Measurements from ENCODE around the gene CYP17A1.
"Not testable (repeated sequence)": the region's sequence is repeated elsewhere in the genome, so short reads cannot be mapped to it uniquely, and the experiment has no call there.

CYP17A1 gene

DNA sequence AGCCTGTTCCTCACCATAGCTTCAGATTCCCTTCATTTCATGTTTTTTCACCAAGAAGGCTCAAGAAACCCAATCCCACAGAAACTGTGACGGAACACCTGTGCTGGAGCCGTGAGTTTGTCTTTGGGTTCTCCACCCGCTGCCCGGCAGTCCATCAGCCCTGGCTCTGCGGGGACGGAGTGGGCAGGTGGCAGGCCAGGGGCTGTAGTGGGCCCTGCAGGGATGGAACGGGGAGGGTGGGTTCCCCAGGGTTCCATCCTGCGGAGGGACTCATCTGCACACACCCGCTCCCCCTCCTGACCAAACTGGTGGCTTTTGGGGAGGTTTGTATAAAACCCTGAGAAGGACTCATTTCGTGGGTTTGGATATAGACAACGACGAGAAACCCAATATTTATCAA lies 15.0 kb downstream of the CYP17A1 start:
- DNase-seq (ENCODE audit: low read depth, low spot score) = no peak
- Histone ChIP-seq H3K9ac (ENCODE audit: insufficient read length, low read depth) (no peak overlapping the region), H3K4me3 (ENCODE audit: insufficient read length, low read depth) (no peak overlapping the region), H3K27me3 (ENCODE audit: insufficient read depth, insufficient read length) (no peaks in the 10 kb centered on the region), H3K4me1 (ENCODE audit: insufficient read depth, insufficient read length) (peaks cover 2% of the 10 kb centered on the region), H3K9me3 (ENCODE audit: insufficient read depth, low read length) (peaks cover 7% of the 10 kb centered on the region; the same call in 1 of the 2 replicates), H3K36me3 (ENCODE audit: insufficient read depth, insufficient read length, low read length) (no peaks in the 10 kb centered on the region)
- TF ChIP-seq YY1 (IDR thresholded peaks at IDR 0.05; ENCODE audit: insufficient read depth, insufficient read length) (no peak), ZNF274 (IDR thresholded peaks at IDR 0.05; ENCODE audit: low read depth, low read length) (no peak), SUZ12 (IDR thresholded peaks at IDR 0.05; ENCODE audit: extremely low read depth, insufficient read depth, insufficient read length) (no peak)

DNA sequence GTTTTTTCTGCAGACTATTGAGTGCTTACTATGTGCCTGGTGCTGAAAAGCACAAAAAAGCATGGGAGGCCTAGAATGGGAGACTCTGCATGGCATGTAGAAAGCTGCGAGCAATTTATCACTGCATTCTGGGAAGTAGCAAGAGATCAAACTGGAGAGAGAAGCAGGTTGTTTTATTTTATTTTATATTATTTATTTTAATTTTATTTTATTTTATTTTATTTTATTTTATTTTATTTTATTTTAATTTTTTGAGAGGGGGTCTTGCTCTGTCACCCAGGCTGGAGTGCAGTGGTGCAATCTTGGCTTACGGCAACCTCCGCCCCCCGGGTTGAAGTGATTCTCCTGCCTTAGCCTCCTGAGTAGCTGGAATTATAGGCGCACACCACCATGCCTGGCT lies 17.2 kb downstream of the CYP17A1 start:
- not testable (repeated sequence) for H3K4me1 ChIP-seq (ENCODE audit: insufficient read depth, insufficient read length); H3K36me3 ChIP-seq (ENCODE audit: insufficient read depth, insufficient read length, low read length); H3K9me3 ChIP-seq (ENCODE audit: insufficient read depth, low read length); H3K4me3 ChIP-seq (ENCODE audit: insufficient read length, low read depth); H3K27me3 ChIP-seq (ENCODE audit: insufficient read depth, insufficient read length); DNase-seq (ENCODE audit: low read depth, low spot score); H3K9ac ChIP-seq (ENCODE audit: insufficient read length, low read depth)

DNA sequence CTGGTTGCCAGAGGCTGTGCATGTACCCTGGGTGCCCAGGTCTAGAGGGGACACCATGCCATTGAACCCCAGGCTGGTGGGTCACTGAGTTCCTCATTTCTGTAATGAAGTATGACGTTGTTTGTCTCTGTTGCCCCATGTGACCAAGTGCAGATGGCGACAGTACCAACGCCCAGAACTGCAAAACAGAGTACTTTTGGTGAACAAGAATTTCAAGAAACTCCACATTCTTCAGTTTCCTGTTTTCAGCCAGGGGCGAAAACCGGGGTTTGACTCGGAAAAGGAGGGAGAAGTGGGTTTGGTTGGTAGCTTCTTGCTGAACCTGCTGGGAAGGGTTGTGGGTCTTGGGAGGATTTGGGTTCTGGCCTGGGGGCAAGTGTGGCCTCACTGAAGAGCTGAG lies 18.2 kb downstream of the CYP17A1 start:
- Histone ChIP-seq H3K9ac (ENCODE audit: insufficient read length, low read depth) (no peak overlapping the region), H3K4me3 (ENCODE audit: insufficient read length, low read depth) (no peak overlapping the region), H3K36me3 (ENCODE audit: insufficient read depth, insufficient read length, low read length) (peaks cover 7% of the 10 kb centered on the region), H3K4me1 (ENCODE audit: insufficient read depth, insufficient read length) (peaks cover 11% of the 10 kb centered on the region), H3K27me3 (ENCODE audit: insufficient read depth, insufficient read length) (no peaks in the 10 kb centered on the region), H3K9me3 (ENCODE audit: insufficient read depth, low read length) (no peaks in the 10 kb centered on the region)
- no peak for DNase-seq (ENCODE audit: low read depth, low spot score)
- TF ChIP-seq SUZ12 (IDR thresholded peaks at IDR 0.05; ENCODE audit: extremely low read depth, insufficient read depth, insufficient read length) (no peak), YY1 (IDR thresholded peaks at IDR 0.05; ENCODE audit: insufficient read depth, insufficient read length) (no peak), ZNF274 (IDR thresholded peaks at IDR 0.05; ENCODE audit: low read depth, low read length) (no peak)

DNA sequence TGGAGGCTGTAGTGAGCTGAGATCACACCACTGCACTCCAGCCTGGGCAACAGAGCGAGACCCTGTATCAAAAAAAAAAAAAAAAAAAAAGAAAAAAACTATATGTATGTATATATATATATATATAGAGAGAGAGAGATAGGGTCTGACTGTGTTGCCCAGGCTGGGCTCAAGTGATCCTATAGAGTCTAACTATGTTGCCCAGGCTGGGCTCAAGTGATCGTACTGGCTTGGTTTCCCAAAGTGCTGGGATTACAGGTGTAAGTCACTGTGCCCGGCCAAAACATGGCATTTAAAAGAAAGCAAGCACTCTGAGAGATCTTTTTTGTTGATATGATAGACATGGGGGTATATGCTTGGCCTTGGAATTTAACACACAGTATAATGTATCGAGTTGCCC lies 20.0 kb downstream of the CYP17A1 start:
- no peak overlapping the region for H3K9ac ChIP-seq (ENCODE audit: insufficient read length, low read depth)
- TF ChIP-seq ZNF274 (IDR thresholded peaks at IDR 0.05; ENCODE audit: low read depth, low read length) (no peak), YY1 (IDR thresholded peaks at IDR 0.05; ENCODE audit: insufficient read depth, insufficient read length) (no peak)

DNA sequence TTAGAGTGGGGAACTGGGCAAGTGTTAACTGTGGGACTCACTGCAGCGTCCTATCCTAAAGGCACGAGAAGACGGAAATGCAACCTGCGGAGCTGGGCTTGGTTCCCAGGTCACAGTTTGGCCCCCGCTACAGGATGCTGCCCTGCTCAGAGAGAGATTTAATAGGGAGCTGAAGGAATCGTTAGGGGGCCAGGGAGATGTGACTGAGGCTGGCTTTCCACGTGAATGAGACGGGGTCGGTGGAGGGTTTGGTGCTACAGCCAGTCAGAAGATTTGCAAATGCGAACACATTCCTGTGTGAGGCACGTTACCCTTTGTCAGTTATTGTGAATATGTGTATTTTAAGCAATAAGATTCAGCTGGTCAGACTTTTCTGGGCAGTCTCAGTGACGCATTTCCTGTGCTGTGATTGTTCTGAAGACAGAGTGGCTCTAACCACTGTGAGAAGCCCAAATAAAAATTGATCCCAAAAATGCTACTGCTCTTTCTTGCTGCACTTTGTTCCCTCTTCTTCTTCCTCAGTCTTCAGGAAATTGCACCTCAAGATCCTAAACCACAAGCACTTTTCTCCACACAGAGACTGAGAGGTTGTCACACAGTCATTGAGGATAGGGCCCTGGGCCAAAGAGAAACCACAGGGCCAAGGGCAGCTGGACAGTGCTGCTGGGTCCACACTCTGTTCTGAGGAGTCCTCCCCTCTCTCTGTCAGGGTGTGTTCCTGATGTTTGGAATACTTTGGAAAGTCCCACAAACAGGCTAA lies 21.2 kb downstream of the CYP17A1 start:
- H3K27me3 ChIP-seq (ENCODE audit: insufficient read depth, insufficient read length) = no peaks in the 10 kb centered on the region
- H3K4me3 ChIP-seq (ENCODE audit: insufficient read length, low read depth) = no peak overlapping the region
- TF ChIP-seq ZNF274 (IDR thresholded peaks at IDR 0.05; ENCODE audit: low read depth, low read length) (no peak), YY1 (IDR thresholded peaks at IDR 0.05; ENCODE audit: insufficient read depth, insufficient read length) (no peak), SUZ12 (IDR thresholded peaks at IDR 0.05; ENCODE audit: extremely low read depth, insufficient read depth, insufficient read length) (no peak)
- no peak overlapping the region for H3K9ac ChIP-seq (ENCODE audit: insufficient read length, low read depth)
- peaks cover 37% of the 10 kb centered on the region for H3K36me3 ChIP-seq (ENCODE audit: insufficient read depth, insufficient read length, low read length)
- peaks cover 15% of the 10 kb centered on the region for H3K4me1 ChIP-seq (ENCODE audit: insufficient read depth, insufficient read length)
- no peaks in the 10 kb centered on the region for H3K9me3 ChIP-seq (ENCODE audit: insufficient read depth, low read length)
- DNase-seq (ENCODE audit: low read depth, low spot score) = peak; percentile 11

More for the DNA sequence above, 20.0 kb downstream of the CYP17A1 start:
- Histone ChIP-seq H3K9me3 (ENCODE audit: insufficient read depth, low read length) (no peaks in the 10 kb centered on the region), H3K27me3 (ENCODE audit: insufficient read depth, insufficient read length) (no peaks in the 10 kb centered on the region), H3K4me3 (ENCODE audit: insufficient read length, low read depth) (no peak overlapping the region), H3K36me3 (ENCODE audit: insufficient read depth, insufficient read length, low read length) (peaks cover 26% of the 10 kb centered on the region), H3K4me1 (ENCODE audit: insufficient read depth, insufficient read length) (peaks cover 15% of the 10 kb centered on the region)
- DNase-seq (ENCODE audit: low read depth, low spot score) = no peak

DNA sequence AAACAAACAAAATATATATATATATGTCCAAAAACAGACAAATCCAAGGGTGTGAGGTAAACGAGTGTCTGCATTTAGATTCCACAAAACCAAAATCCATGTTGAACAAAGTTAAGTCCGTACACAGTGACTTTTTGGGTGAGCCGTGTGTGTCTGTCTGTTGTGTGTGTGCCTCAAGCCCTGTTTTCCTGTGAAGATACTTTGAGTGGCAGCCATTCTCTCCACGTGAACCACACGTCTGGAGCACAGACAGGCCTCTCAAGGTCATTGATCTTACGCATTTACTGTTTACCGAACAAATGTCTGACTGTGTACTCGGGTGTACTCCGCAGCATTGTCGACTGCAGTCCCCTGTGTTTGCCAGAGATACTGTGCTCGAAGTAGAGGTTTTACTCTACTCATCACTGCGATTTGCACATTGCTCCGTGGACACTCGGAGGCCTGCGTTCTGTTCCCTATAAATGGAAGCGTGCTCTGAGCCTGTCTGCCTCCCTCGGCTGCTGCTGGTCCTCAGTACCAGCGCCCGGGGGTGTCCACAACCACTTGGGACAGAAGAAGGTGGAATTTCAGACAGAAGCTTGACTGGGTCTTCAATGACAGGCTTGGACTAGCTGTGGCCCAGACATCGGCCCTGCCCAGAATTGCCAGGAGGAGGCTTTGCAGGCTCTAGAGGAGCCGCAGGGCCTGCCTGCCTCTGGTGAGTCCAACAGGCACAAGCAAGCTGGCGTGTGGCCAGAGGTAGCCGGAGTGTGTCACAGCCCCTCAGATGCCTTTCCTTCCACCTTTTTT lies 22.1 kb downstream of the CYP17A1 start:
- TF ChIP-seq SUZ12 (IDR thresholded peaks at IDR 0.05; ENCODE audit: extremely low read depth, insufficient read depth, insufficient read length) = no peak
- no peak for TF ChIP-seq ZNF274 (IDR thresholded peaks at IDR 0.05; ENCODE audit: low read depth, low read length)
- no peak for TF ChIP-seq YY1 (IDR thresholded peaks at IDR 0.05; ENCODE audit: insufficient read depth, insufficient read length)
- DNase-seq (ENCODE audit: low read depth, low spot score) = no peak
- Histone ChIP-seq H3K4me1 (ENCODE audit: insufficient read depth, insufficient read length) (peaks cover 15% of the 10 kb centered on the region), H3K36me3 (ENCODE audit: insufficient read depth, insufficient read length, low read length) (peaks cover 39% of the 10 kb centered on the region), H3K9me3 (ENCODE audit: insufficient read depth, low read length) (no peaks in the 10 kb centered on the region), H3K4me3 (ENCODE audit: insufficient read length, low read depth) (no peak overlapping the region), H3K9ac (ENCODE audit: insufficient read length, low read depth) (peak overlapping the region; percentile 22), H3K27me3 (ENCODE audit: insufficient read depth, insufficient read length) (no peaks in the 10 kb centered on the region)

DNA sequence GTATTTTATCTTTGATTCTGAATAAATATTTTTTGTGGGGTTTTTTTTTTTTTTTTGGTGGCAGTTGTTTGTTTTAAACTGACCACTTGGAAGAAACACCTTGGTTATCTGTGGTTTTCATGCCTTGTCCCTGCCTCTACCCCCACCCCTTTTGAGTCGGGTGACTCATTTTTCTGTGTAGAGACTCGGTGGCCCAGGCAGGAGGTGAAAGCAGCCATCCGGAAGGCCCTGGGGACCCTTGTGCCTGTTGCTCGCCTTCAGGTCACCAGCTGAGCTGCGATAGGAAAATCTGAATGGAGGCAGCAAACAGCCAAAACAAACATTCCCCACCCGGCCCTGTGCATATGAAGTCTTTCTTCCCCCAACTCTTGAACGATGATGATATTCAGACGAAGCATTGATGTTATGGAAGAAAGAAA lies 22.8 kb downstream of the CYP17A1 start:
- DNase-seq (ENCODE audit: low read depth, low spot score) = no peak
- TF ChIP-seq SUZ12 (IDR thresholded peaks at IDR 0.05; ENCODE audit: extremely low read depth, insufficient read depth, insufficient read length) = no peak
- Histone ChIP-seq H3K4me1 (ENCODE audit: insufficient read depth, insufficient read length) (peaks cover 15% of the 10 kb centered on the region), H3K27me3 (ENCODE audit: insufficient read depth, insufficient read length) (no peaks in the 10 kb centered on the region), H3K9me3 (ENCODE audit: insufficient read depth, low read length) (no peaks in the 10 kb centered on the region), H3K9ac (ENCODE audit: insufficient read length, low read depth) (no peak overlapping the region), H3K36me3 (ENCODE audit: insufficient read depth, insufficient read length, low read length) (peaks cover 45% of the 10 kb centered on the region), H3K4me3 (ENCODE audit: insufficient read length, low read depth) (no peak overlapping the region)
